Choroid plexus epithelial cell (primary cell): ENCODE measurements around the gene LEFTY1.
"Not testable (repeated sequence)": the region's sequence is repeated elsewhere in the genome, so short reads cannot be mapped to it uniquely, and the experiment has no call there.

Experiments
- DNase-seq: peaks from one replicate; pipeline ENCODE4 v3.0.0-alpha.2; 2010; ENCODE audit warnings: low read depth
- H3K4me3 ChIP-seq: 2 replicates; pipeline ENCODE4 v1.5.1; 2011; ENCODE audit warnings: low read depth, mild to moderate bottlenecking, control low read depth, low read length, moderate library complexity
- CTCF ChIP-seq: conservative IDR thresholded peaks from 2 replicates; pipeline ENCODE4 v1.5.1; 2011; ENCODE audit warnings: low read depth, mild to moderate bottlenecking, control low read depth, inconsistent platforms, low read length, moderate library complexity

LEFTY1 gene

GRCh38 chr1:225888898-225889601, at the start of gene LEFTY1:
Gene LEFTY1, minus strand, starts transcription at chr1:225889146. Its CDS starts 80 bp downstream, at chr1:225889066.
- TF ChIP-seq CTCF, result no peak

GRCh38 chr1:225937048-225937968, 48.4 kb upstream of the LEFTY1 start:
- no peak for TF ChIP-seq CTCF
- H3K4me3 ChIP-seq, result no peak overlapping the region
- no peak for DNase-seq

More at GRCh38 chr1:225888898-225889601, at the start of gene LEFTY1:
- no peak within 1 kb of the TSS for H3K4me3 ChIP-seq
- no peak for DNase-seq

GRCh38 chr1:225936523-225936922, 47.6 kb upstream of the LEFTY1 start:
- no peak overlapping the region for H3K4me3 ChIP-seq
- no peak for TF ChIP-seq CTCF
- DNase-seq, result no peak

GRCh38 chr1:225936086-225936485, 47.1 kb upstream of the LEFTY1 start:
- DNase-seq, H3K4me3 ChIP-seq: not testable (repeated sequence)

- TF ChIP-seq CTCF, result no peak
- no peak overlapping the region for H3K4me3 ChIP-seq
- DNase-seq, result no peak
These were observed 45.8 kb upstream of the LEFTY1 start for GRCh38 chr1:225934711-225935110.

GRCh38 chr1:225933072-225933471, 44.1 kb upstream of the LEFTY1 start:
- peak; percentile 38 for DNase-seq

More at GRCh38 chr1:225933072-225933471, 44.1 kb upstream of the LEFTY1 start:
- H3K4me3 ChIP-seq, result no peak overlapping the region
- no peak for TF ChIP-seq CTCF
